Astrocyte of the spinal cord (primary cell): ENCODE measurements around the gene GALNTL6.

Experiments used
- DNase-seq: peaks from one replicate; pipeline ENCODE4 v3.0.0; 2011; ENCODE audit warnings: low read depth, low spot score
- H3K4me3 ChIP-seq: 2 replicates; pipeline ENCODE4 v1.5.1; 2011; ENCODE audit warnings: low read depth, mild to moderate bottlenecking, low read length, moderate library complexity
- in situ Hi-C: cut with HindIII; loops from 2 replicates; pipeline ENCODE4 v1.10.0; 2017; ENCODE audit warnings: low sequenced_read_pairs
- TF ChIP-seq, protein P1 (sequence below): IDR thresholded peaks from 2 replicates; pipeline ENCODE4 v1.5.1; 2012; ENCODE audit warnings: low read depth, mild to moderate bottlenecking, low read length, inconsistent platforms

GALNTL6 gene

DNA sequence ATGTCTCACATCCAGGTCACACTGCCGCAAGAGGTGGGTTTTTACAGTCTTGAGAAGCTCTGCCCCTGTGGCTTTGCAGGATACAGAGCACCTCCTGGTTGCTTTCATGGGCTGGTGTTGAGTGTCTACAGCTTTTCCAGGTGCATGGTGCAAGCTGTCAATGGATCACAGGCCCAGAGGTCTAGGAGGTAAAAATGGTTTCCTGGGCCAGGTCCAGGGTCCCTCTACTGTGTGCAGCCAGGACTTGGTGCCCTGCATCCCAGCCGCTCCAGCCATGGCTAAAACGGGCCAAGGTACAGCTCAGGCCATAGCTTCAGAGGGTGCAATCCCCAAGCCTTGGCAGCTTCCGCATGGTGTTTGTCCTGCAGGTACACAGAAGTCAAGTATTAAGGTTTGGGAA is 921.4 kb downstream of the GALNTL6 start:
- TF ChIP-seq, protein P1, sequence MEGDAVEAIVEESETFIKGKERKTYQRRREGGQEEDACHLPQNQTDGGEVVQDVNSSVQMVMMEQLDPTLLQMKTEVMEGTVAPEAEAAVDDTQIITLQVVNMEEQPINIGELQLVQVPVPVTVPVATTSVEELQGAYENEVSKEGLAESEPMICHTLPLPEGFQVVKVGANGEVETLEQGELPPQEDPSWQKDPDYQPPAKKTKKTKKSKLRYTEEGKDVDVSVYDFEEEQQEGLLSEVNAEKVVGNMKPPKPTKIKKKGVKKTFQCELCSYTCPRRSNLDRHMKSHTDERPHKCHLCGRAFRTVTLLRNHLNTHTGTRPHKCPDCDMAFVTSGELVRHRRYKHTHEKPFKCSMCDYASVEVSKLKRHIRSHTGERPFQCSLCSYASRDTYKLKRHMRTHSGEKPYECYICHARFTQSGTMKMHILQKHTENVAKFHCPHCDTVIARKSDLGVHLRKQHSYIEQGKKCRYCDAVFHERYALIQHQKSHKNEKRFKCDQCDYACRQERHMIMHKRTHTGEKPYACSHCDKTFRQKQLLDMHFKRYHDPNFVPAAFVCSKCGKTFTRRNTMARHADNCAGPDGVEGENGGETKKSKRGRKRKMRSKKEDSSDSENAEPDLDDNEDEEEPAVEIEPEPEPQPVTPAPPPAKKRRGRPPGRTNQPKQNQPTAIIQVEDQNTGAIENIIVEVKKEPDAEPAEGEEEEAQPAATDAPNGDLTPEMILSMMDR = no peak
- H3K4me3 ChIP-seq = no peak overlapping the region
- in situ Hi-C loops = no loop called here
- DNase-seq = no peak

DNA sequence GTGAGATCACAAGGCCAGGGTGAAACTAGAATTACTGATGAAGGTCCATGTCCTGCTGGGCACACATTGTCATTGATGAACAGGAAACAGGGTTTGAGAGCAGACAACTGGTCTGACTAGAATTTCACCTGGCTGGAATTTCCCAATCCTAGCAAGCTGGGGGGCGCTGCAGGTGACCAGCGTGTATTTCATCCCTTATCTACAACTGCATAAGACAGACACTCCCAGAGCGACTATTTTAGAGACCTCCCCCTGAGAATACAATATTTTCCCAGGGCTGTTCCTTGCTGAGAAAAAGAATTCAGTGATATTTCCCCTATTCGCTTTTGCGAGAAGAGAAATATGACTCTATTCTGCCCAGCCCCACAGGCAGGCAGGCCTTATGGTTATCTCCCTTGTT is 922.8 kb downstream of the GALNTL6 start:
- in situ Hi-C loops = no loop called here
- H3K4me3 ChIP-seq = no peak overlapping the region
- TF ChIP-seq, protein P1 = no peak
- DNase-seq = no peak

DNA sequence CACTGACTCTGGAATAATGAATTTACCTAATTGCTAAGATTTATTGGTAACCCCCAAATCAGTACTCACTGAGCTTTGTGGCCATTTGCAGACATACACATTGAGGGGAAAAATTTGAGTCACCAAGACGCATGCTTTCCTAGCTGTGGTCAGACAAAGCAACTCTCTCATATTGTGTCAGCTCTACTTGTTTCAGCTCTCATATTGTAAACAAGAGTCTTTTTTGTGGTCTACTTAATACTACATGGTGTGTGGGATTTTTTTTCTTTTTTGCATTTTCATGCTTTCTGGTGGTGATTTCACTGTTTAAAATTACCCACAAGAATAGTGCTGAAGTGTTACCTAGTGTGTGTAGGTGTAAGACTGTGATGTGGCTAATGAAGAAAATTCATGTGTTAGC is 927.2 kb downstream of the GALNTL6 start:
- TF ChIP-seq, protein P1 = no peak
- in situ Hi-C loops = no loop called here
- DNase-seq = no peak
- no peak overlapping the region for H3K4me3 ChIP-seq

DNA sequence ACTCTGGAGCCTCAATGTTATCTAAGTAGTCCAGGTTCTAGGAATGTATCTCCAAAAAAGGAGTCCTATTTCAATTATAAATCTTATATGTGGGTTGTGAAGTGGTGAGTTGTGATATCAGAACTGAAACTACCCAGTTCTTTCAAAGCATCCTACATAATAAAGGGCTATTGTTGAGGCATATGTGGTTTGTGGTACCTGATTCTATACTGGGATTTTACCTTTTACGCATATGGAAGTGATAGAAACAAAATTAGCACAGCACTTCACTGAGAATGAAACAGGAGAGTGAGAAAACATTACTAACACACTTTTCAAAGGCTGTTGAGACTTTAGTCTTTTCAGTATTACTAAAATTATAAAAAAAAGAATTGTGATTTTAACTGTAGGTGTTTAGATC is 937.7 kb downstream of the GALNTL6 start:
- no peak for DNase-seq
- no peak overlapping the region for H3K4me3 ChIP-seq
- TF ChIP-seq, protein P1 = no peak
- in situ Hi-C loops = no loop called here

DNA sequence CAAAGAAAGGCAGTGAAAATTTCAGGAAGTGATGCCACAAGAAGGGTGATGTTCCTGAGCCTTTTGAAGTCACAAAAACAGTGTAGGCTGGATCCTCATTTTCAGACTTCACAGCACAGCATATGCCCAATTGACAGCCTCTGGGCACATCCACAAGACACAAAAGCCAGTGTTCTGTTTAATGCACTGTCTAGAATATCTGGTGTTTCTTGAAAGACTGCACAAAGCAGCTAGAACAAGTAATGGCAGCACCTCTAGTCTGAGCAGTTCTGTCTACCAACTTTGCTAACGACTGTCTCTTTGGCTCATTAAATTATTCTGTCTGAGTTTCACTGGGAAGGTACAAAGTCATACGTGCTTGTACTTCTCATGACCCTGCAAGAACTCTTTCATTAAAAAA is 938.3 kb downstream of the GALNTL6 start:
- H3K4me3 ChIP-seq = no peak overlapping the region
- in situ Hi-C loops = no loop called here
- TF ChIP-seq, protein P1 = no peak
- no peak for DNase-seq

DNA sequence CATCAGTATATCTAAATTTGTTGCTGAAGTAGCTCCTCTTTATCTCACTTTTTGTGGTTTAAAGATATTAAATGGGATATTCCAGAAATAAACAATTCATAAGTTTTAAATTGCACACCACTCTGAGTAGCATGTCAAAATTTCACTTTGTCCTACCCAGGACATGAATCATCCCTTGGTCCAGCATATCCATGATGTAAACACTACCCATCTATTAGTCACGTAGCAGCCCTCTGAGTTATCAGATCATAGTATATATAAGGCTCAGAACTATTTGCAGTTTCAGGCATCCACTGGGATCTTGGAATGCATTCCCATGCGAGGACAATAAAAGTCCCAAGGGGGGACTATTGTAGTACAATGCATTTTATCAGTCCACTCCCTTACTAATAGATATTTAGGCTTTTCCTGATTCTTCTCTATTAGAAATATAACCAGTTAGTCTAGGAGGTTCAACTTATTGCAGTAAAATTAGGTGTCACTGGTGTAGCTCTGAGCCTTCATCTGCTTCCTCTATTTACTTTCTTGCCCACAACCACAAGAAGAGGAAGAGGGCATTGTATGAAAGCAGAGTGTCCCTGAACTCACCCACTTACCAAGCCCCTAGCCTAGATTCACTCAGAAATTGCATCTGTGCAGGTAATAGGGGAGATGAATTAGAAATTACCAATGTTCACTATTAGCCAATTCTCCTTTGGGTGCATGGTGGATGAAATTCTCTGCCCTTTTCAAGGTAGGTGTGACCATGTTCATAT is 945.6 kb downstream of the GALNTL6 start:
- in situ Hi-C loops = no loop called here
- TF ChIP-seq, protein P1 = no peak
- peak; percentile 54 for DNase-seq

More for the DNA sequence above, 945.6 kb downstream of the GALNTL6 start:
- H3K4me3 ChIP-seq = no peak overlapping the region
